Measurements from ENCODE around the gene SLC22A16.

GRCh38 chr6:110449541-110449895 lies 26.9 kb downstream of the SLC22A16 start:
- TF ChIP-seq BACH1 (IDR thresholded peaks at IDR 0.05; ENCODE audit: borderline replicate concordance) = no peak
- no peak for TF ChIP-seq TAF1 (IDR thresholded peaks at IDR 0.05; ENCODE audit: borderline replicate concordance, low read depth, low read length)
- TF ChIP-seq, protein P1, sequence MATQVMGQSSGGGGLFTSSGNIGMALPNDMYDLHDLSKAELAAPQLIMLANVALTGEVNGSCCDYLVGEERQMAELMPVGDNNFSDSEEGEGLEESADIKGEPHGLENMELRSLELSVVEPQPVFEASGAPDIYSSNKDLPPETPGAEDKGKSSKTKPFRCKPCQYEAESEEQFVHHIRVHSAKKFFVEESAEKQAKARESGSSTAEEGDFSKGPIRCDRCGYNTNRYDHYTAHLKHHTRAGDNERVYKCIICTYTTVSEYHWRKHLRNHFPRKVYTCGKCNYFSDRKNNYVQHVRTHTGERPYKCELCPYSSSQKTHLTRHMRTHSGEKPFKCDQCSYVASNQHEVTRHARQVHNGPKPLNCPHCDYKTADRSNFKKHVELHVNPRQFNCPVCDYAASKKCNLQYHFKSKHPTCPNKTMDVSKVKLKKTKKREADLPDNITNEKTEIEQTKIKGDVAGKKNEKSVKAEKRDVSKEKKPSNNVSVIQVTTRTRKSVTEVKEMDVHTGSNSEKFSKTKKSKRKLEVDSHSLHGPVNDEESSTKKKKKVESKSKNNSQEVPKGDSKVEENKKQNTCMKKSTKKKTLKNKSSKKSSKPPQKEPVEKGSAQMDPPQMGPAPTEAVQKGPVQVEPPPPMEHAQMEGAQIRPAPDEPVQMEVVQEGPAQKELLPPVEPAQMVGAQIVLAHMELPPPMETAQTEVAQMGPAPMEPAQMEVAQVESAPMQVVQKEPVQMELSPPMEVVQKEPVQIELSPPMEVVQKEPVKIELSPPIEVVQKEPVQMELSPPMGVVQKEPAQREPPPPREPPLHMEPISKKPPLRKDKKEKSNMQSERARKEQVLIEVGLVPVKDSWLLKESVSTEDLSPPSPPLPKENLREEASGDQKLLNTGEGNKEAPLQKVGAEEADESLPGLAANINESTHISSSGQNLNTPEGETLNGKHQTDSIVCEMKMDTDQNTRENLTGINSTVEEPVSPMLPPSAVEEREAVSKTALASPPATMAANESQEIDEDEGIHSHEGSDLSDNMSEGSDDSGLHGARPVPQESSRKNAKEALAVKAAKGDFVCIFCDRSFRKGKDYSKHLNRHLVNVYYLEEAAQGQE (IDR thresholded peaks at IDR 0.05; ENCODE audit: low read depth, low read length) = no peak

Data from GM12878 (cell line).